BJ (cell line): ENCODE results near the gene TRIM66. TPM values are rescaled to one million over a fixed set of nuclear protein-coding genes. Genes with fewer than 3 reads are reported as not detected.

Experiments used
- CTCF ChIA-PET: fragments of 350-600 bp; formaldehyde crosslinking; extraction: SDS; loops from one replicate; lab custom pipeline; 2021; ENCODE audit warnings: antibody characterized with exemption, inconsistent platforms; lab: Yijun Ruan, JAX
- POLR2A ChIA-PET: fragments of 300-600 bp; sonication (Branson Sonifier 250); formaldehyde crosslinking; extraction: SDS; loops from one replicate; lab custom pipeline; 2021; ENCODE audit warnings: antibody characterized with exemption; lab: Charles Lee
- DNase-seq: peaks from one replicate; pipeline ENCODE4 v3.0.0-alpha.2; 2011; ENCODE audit warnings: low read depth
- H3K27me3 ChIP-seq: 2 replicates; pipeline ENCODE4 v1.6.0; 2011; ENCODE audit warnings: low read length; ENCODE audit not compliant: control insufficient read depth, insufficient read depth
- H3K36me3 ChIP-seq: 2 replicates; pipeline ENCODE4 v1.5.1; 2011; ENCODE audit warnings: low read length; ENCODE audit not compliant: control insufficient read depth, insufficient read depth
- H3K4me3 ChIP-seq: 2 replicates; pipeline ENCODE4 v1.5.1; 2011; ENCODE audit warnings: low read depth, mild to moderate bottlenecking, control low read depth, low read length
- CTCF ChIP-seq: IDR thresholded peaks from 2 replicates; pipeline ENCODE4 v1.5.1; 2011; ENCODE audit warnings: low read depth, mild to moderate bottlenecking, control low read depth, inconsistent platforms, low read length, moderate library complexity; ENCODE audit not compliant: insufficient read depth
- polyA plus RNA-seq: library from polyadenylated mRNA; depleted of rRNA; stranded (reverse); fragments of >200 nt; gene quantifications from 2 replicates; pipeline ENCODE4 v1.2.3, GENCODE V29; 2011; rRNA removed
- small RNA-seq: library from RNA; depleted of rRNA; stranded (forward); fragments of <200 nt; gene quantifications from one replicate; pipeline ENCODE3, GENCODE V24; 2012; ENCODE audit warnings: low replicate concordance, low read depth; ENCODE audit not compliant: insufficient read length

Gene TRIM66
- polyA plus RNA-seq, 1 experiment = 5.6 TPM

- H3K4me3 ChIP-seq = no peak overlapping the region
- H3K36me3 ChIP-seq = no peaks in the 10 kb centered on the region
- DNase-seq = no peak
- H3K27me3 ChIP-seq = peaks cover 4% of the 10 kb centered on the region; the same call in 1 of the 2 replicates
- CTCF ChIA-PET = interaction anchor here (0.7 to 5.7 kb wide), 22 partner anchors 10 to 674 kb away, joined by 3 to 55 read pairs (median 6); partner anchors contain the start of genes LMO1, RPL27A and TRIM66
- TF ChIP-seq CTCF = no peak
- POLR2A ChIA-PET = no interaction called here
These were observed 114.8 kb downstream of the TRIM66 start for GRCh38 chr11:8567602-8568198.

GRCh38 chr11:8566613-8567210 is 115.8 kb downstream of the TRIM66 start:
- ChIA-PET CTCF (interaction anchor here (0.5 to 5.7 kb wide), 29 partner anchors 10 to 551 kb away, joined by 3 to 55 read pairs (median 4); partner anchors contain the start of genes LMO1, RPL27A and TRIM66), POLR2A (no interaction called here)

DNA sequence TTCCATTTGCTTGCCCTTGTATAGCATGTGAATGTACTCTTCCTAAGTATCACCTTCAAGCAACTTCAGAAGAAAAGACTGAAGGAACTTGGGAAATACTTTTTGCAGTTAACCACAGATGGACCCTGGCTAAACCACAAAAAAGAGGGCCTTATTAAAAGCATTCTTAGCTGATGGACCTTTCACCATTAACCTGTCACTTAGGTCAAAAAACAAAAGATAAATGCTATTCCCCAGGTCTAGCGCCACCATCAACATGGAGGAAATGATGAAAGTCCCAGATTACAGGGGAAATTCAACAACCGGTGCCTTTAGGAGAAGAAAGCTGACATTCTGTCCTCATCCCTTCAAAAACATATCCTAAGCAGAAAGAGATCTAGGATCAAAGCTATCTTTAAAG is 117.9 kb downstream of the TRIM66 start:
- Histone ChIP-seq H3K36me3 (no peaks in the 10 kb centered on the region), H3K27me3 (peaks cover 4% of the 10 kb centered on the region; the same call in 1 of the 2 replicates), H3K4me3 (no peak overlapping the region)
- DNase-seq = no peak
- CTCF ChIA-PET = interaction anchor here (1.2 to 5.7 kb wide), 3 partner anchors 300 to 342 kb away, joined by 3 to 55 read pairs (median 15); no protein-coding TSS in a partner anchor
- TF ChIP-seq CTCF = no peak
- POLR2A ChIA-PET = no interaction called here

More at GRCh38 chr11:8566613-8567210, 115.8 kb downstream of the TRIM66 start:
- peak; percentile 53 for TF ChIP-seq CTCF
- DNase-seq = no peak
- Histone ChIP-seq H3K4me3 (no peak overlapping the region), H3K36me3 (no peaks in the 10 kb centered on the region), H3K27me3 (peaks cover 4% of the 10 kb centered on the region; the same call in 1 of the 2 replicates)

Small RNA genes lying within 50 kb of the gene (small RNA-seq; reads per million reads assigned to genes)
- gene SNORA3A (not detected), gene SNORA3B (5.3 reads per million, percentile 63 among the genes with 10 or more reads in this experiment)

Other genes starting within 250 kb of the TRIM66 start
- 3.0 and 3.8 TPM in 2 replicates for gene STK33, start 88.4 kb downstream of the TRIM66 start, polyA plus RNA-seq
- gene RPL27A, start 127 bp upstream of the TRIM66 start, polyA plus RNA-seq = 988 and 1,148 TPM in 2 replicates
- 39.4 and 50.6 TPM in 2 replicates for gene AKIP1, start 228.5 kb upstream of the TRIM66 start, polyA plus RNA-seq